Erythroblast (primary cell): Measurements from ENCODE around the gene KIF5A.

ENCODE experiments used
- GATA1 ChIP-seq: IDR thresholded peaks from 2 replicates; pipeline ENCODE4 v1.6.1; 2011; ENCODE audit warnings: low read depth, mild to moderate bottlenecking, control low read depth, low read length, moderate library complexity
- POLR2A ChIP-seq: IDR thresholded peaks from 2 replicates; pipeline ENCODE4 v1.6.1; 2011; ENCODE audit warnings: mild to moderate bottlenecking, low read length

GRCh38 chr12:57624441-57625220 lies 74.8 kb downstream of the KIF5A start:
- TF ChIP-seq POLR2A (no peak), GATA1 (no peak)
